ENCODE measurements around the gene SDSL.

Gene SDSL

DNA sequence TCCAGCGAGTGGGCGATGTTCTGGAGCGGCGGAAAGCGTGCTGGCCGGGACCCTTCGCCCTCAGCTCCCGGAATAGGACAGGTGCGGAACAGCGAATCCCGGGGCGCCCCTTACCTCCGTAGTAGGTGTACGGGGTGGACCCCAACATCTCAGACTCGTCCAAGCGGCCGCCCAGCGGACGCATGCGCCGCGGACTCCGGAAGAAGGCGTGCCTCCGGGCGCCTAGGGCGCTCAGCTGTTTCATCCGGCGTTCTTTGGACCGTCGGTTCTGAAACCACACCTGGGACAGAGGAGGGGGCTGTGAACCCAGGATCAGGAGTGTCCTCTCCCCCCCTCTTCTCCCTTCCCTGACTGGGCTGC lies 44.9 kb downstream of the SDSL start:
- TF ChIP-seq, protein P1, sequence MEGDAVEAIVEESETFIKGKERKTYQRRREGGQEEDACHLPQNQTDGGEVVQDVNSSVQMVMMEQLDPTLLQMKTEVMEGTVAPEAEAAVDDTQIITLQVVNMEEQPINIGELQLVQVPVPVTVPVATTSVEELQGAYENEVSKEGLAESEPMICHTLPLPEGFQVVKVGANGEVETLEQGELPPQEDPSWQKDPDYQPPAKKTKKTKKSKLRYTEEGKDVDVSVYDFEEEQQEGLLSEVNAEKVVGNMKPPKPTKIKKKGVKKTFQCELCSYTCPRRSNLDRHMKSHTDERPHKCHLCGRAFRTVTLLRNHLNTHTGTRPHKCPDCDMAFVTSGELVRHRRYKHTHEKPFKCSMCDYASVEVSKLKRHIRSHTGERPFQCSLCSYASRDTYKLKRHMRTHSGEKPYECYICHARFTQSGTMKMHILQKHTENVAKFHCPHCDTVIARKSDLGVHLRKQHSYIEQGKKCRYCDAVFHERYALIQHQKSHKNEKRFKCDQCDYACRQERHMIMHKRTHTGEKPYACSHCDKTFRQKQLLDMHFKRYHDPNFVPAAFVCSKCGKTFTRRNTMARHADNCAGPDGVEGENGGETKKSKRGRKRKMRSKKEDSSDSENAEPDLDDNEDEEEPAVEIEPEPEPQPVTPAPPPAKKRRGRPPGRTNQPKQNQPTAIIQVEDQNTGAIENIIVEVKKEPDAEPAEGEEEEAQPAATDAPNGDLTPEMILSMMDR (conservative IDR thresholded peaks at IDR 0.05) = no peak
- peak overlapping the region; percentile 19; the same call in 1 of the 2 replicates for H3K27ac ChIP-seq

DNA sequence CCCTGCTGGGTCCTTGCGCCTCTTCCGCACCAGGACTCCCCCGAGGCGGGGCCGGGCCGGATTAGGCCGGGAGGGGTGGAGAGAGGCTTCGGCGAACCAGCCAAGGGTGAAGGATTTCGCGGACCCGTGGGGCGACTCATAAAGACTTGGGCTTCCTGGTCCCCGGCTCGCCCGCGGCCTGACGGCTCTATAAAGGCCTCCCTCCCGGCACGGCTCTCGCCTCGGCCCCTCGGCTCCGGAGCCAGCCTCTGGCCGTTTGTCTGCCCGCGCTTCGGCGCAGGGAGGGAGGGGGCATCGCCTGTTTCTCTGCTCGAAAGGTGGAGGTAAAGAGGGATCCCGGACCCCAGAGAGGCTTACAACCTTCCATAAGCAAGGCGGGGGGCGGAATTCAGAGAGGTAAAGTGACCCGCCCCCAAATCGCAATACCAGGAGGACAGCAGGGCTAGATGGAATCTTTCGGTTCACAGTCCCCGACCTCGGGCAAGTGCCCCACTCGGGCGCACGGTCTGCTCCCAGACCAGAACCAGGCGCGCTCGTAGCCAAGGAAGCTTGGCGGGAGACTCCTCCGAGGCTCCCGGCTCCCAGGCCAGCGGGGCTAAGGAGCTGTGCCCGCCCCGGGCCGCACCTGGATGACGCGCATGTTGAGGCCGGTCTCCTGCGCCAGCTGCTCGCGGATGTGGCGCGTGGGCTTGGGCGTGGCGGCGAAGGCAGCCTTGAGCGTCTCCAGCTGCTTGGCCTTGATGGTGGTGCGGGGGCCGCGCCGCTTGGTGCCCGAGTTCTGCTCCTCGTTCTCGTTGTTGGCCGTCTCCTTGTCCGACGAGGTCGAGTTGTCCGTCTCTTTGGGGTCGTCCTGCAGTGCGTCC lies 45.6 kb downstream of the SDSL start:
- TF ChIP-seq, protein P1 (conservative IDR thresholded peaks at IDR 0.05) = no peak
- H3K27ac ChIP-seq = peak overlapping the region; percentile 19; the same call in 1 of the 2 replicates

DNA sequence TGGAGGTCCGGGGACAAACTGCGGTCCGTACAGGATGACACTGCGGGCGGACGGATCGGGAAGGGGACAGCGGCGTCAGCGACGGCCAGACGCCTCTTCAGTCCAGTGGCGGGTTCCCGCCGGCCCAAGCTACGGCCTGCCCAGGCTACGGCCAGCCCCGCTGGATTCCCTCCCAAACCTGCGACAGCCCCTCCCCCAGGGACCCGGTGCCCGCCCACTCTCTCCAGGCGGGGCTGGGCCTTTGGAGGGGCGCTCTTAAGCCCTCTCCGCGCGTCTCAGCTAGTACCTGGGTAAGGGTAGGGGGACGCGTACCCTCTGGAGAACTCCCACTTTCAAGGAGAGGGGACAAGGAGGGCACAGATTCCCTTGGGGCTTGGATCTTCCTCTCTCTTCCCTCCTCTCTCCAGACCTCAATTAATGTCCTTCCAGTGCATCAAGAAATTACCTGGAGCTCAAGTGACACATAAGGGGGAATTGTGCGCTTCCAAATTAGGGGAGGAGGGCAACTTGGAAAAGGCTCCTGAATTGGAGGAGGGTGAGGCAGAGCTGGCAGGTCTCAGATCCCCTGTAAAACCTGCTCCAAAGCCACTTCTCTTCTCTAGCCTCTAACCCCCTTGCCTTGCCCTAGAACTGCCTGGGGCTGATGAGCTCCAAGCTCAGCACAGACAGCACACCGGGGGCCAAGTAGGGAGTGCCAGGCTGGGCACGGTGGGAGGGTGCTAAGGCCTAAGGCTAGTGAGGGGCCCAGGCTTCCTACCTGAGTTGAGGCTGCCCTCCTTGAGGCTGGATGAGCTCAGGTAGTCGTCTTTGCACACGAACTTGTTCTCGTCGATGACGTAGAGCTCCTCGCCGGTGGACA lies 46.4 kb downstream of the SDSL start:
- H3K27ac ChIP-seq = no peak overlapping the region
- TF ChIP-seq, protein P1 (conservative IDR thresholded peaks at IDR 0.05) = no peak

DNA sequence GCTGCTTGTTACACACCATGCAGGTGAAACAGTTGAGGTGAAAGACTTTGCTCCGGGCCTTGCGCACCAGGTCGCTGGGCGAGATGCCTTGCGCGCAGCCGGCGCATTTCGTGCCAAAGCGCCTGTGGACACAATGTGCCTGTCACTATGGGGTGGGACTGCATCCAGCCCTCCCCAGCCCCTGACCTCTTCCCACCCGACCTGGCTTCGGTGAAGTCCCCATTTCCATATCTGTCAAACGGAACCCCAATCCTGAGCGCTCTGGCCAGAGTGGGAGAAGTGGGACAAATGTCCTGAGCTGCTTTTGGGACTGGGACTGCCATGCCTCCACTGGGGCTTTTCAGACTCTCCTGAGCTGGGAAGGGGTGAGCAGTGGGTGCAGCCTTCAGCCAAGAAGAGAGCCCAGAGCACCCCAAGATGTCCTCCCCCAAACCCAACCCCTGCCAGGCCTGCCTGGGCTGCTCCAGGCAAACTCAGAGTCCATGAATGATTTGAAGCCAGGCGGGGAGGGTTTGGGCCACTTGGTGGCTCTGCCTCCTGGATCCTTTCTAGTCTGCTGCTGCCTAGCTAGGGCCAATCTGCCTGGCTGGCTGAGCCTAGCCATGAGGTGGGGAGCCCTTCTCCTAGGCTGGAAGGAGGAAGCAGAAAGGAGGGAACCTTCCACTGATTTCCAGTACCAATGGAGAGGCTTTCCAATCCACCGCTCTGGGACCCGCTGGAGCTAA lies 47.2 kb downstream of the SDSL start:
- TF ChIP-seq, protein P1 (conservative IDR thresholded peaks at IDR 0.05) = no peak
- no peak overlapping the region for H3K27ac ChIP-seq

DNA sequence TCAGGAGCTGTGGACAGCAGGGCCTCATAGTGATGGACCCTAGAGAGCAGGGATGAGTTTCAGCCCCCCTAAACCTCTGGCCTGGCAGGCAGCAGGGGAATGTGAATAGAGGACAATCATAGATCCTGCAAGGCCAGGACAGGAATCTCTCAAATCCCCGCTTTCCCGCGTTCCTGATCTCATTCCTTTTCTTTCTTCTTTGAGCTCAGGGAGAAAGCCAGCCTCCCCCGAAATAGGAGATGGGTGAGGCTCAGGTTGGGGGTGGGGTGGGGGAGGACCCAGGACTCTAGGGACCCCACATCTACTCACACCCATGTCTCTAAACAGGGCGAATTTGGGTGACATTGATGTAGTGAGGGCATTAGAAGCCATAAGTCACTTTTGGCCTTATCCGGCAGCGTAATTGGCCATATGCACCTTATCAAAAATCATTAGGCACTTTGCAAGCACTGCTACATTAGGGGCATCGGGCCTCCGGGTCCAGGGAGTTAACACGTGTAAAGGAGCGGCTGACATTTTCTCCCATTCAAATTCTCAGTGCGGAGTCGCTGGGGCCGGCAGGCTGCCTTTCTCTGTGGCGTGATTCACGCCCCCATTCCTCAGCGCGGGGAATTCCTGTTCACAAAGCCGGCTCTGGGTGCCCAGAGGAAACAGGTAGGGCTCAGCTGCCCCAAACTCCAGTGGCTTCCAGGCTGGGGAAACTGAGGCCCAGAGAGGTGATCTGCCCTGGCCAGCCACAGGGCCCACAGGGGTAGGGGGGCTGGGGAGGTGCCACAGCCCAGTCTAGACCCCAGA lies 48.0 kb downstream of the SDSL start:
- TF ChIP-seq, protein P1 (conservative IDR thresholded peaks at IDR 0.05) = no peak

DNA sequence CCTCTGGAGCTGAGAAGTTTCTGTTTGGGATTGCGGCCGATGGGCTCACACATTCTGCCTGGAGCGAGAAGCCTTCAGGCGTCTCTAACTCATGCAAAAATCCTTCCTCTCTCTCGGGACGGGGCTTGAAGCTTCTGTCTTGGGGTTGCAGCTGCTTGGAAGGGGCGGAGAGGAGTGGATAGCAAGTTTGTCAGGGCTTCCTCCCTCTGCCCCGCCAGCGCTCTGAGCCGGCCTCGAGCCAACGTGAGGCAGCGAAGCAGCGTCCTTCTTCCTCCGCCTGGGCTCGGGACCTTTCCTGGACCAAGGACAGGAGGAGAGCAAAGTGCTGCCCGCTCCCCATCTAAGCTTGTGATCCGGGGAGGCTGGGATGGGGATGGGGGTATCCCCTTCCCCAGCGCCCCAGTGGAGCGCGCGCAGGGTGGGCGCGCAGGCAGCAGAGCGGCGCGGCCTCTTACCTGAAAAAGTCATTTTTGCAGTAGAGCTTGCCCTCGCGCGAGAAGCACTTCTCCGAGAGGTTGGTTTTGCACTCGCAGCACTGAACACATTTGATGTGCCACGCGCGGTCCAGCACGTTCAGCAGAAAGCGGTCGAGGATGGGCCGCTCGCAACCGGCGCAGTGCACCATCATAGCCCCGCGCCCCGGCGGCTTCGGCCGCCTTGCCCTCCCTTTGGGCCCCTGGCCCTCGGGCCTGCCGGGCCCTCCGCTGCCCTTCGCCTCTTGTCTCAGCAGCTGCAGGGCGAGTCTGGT lies 48.9 kb downstream of the SDSL start:
- no peak overlapping the region for H3K27ac ChIP-seq
- TF ChIP-seq, protein P1 (conservative IDR thresholded peaks at IDR 0.05) = no peak

More for the DNA sequence above, 48.0 kb downstream of the SDSL start:
- no peak overlapping the region for H3K27ac ChIP-seq

Measured in VCaP (cell line).